Trophoblast cell (in vitro differentiated cells and primary cell): Measurements from ENCODE around the gene OSBPL3. TPM values are rescaled to one million over a fixed set of nuclear protein-coding genes. Genes with fewer than 3 reads are reported as not detected.

Experiments
- DNase-seq, 2 donors: peaks; one replicate each; pipeline ENCODE4 v3.0.0-alpha.2; 2016
- H2AFZ ChIP-seq: 2 replicates; pipeline ENCODE4 v1.6.1; 2013; ENCODE audit warnings: low read length, moderate library complexity, mild to moderate bottlenecking; ENCODE audit not compliant: insufficient read depth, poor library complexity
- H2AK5ac ChIP-seq: 2 replicates; pipeline ENCODE4 v1.6.1; 2013; ENCODE audit warnings: mild to moderate bottlenecking, low read length
- H2BK120ac ChIP-seq: 2 replicates; pipeline ENCODE4 v1.6.1; 2013; ENCODE audit warnings: low read length, mild to moderate bottlenecking, moderate library complexity; ENCODE audit not compliant: insufficient read depth, poor library complexity
- H2BK12ac ChIP-seq: 2 replicates; pipeline ENCODE4 v1.6.1; 2013; ENCODE audit warnings: mild to moderate bottlenecking, low read length, moderate library complexity
- H2BK5ac ChIP-seq: 2 replicates; pipeline ENCODE4 v1.6.1; 2013; ENCODE audit warnings: low read length, low read depth, moderate library complexity, mild to moderate bottlenecking; ENCODE audit not compliant: poor library complexity
- H3K14ac ChIP-seq: 2 replicates; pipeline ENCODE4 v1.6.1; 2013; ENCODE audit warnings: mild to moderate bottlenecking, low read length
- H3K18ac ChIP-seq: 2 replicates; pipeline ENCODE4 v1.6.1; 2013; ENCODE audit warnings: mild to moderate bottlenecking, low read length
- H3K23ac ChIP-seq: 2 replicates; pipeline ENCODE4 v1.6.1; 2013; ENCODE audit warnings: low read length
- H3K27ac ChIP-seq: 2 replicates; pipeline ENCODE4 v1.5.1; 2013; ENCODE audit warnings: low read depth, mild to moderate bottlenecking, inconsistent platforms, low read length, moderate library complexity
- H3K27me3 ChIP-seq: 2 replicates; pipeline ENCODE4 v1.6.1; 2013; ENCODE audit warnings: inconsistent platforms, mild to moderate bottlenecking, low read length, moderate library complexity; ENCODE audit not compliant: insufficient read depth
- H3K36me3 ChIP-seq, 2 experiments: 1 replicate in 1 of 2; 2 replicates in 1 of 2; pipeline ENCODE4 v1.6.1; 2013; ENCODE audit warnings: low read length in 2 of 2, mild to moderate bottlenecking in 2 of 2, moderate library complexity in 1 of 2; ENCODE audit not compliant: insufficient read depth in 2 of 2, control insufficient read depth in 1 of 2
- H3K4ac ChIP-seq: 2 replicates; pipeline ENCODE4 v1.6.1; 2013; ENCODE audit warnings: low read depth, mild to moderate bottlenecking, low read length, moderate library complexity
- H3K4me1 ChIP-seq, 2 experiments: 1 replicate in 1 of 2; 2 replicates in 1 of 2; pipeline ENCODE4 v1.6.1; 2013; ENCODE audit warnings: low read length in 2 of 2, mild to moderate bottlenecking in 2 of 2, moderate library complexity in 1 of 2; ENCODE audit not compliant: insufficient read depth in 2 of 2, control insufficient read depth in 1 of 2
- H3K4me2 ChIP-seq: 2 replicates; pipeline ENCODE4 v1.6.1; 2013; ENCODE audit warnings: inconsistent platforms, mild to moderate bottlenecking, low read length, moderate library complexity
- H3K4me3 ChIP-seq: 2 replicates; pipeline ENCODE4 v1.5.1; 2013; ENCODE audit warnings: mild to moderate bottlenecking, low read depth, low read length, inconsistent platforms
- H3K79me1 ChIP-seq: one replicate; pipeline ENCODE4 v1.6.1; 2013; ENCODE audit warnings: low read length
- H3K79me2 ChIP-seq: 2 replicates; pipeline ENCODE4 v1.6.1; 2013; ENCODE audit warnings: low read length, mild to moderate bottlenecking; ENCODE audit not compliant: control insufficient read depth, insufficient read depth, poor library complexity
- H3K9ac ChIP-seq: 2 replicates; pipeline ENCODE4 v1.6.1; 2013; ENCODE audit warnings: mild to moderate bottlenecking, low read length
- H3K9me3 ChIP-seq: 2 replicates; pipeline ENCODE4 v1.6.1; 2013; ENCODE audit warnings: low read depth, mild to moderate bottlenecking, control low read depth, inconsistent platforms, low read length; ENCODE audit not compliant: insufficient read depth
- H4K12ac ChIP-seq: 2 replicates; pipeline ENCODE4 v1.6.1; 2013; ENCODE audit warnings: low read depth, mild to moderate bottlenecking, low read length, moderate library complexity
- H4K8ac ChIP-seq: 2 replicates; pipeline ENCODE4 v1.6.1; 2013; ENCODE audit warnings: low read depth, mild to moderate bottlenecking, low read length, moderate library complexity
- H4K91ac ChIP-seq: one replicate; pipeline ENCODE4 v1.6.1; 2013; ENCODE audit warnings: low read depth, mild to moderate bottlenecking, low read length, moderate library complexity
- WGBS: extraction: QIAGEN DNeasy Blood & Tissue Kit; methylation state at CpG from one replicate; pipeline ENCODE4 v1.1.7; 2013; ENCODE audit warnings: missing lambda C conversion rate; ENCODE audit not compliant: insufficient read length, insufficient coverage; ENCODE audit errors: extremely low coverage; 5-methylcytosine and 5-hydroxymethylcytosine counted together
- polyA plus RNA-seq: library from polyadenylated mRNA; stranded (reverse); fragments of 200-250 nt; gene quantifications from 2 replicates; pipeline ENCODE4 v1.2.3, GENCODE V29; 2013

Gene OSBPL3, protein sequence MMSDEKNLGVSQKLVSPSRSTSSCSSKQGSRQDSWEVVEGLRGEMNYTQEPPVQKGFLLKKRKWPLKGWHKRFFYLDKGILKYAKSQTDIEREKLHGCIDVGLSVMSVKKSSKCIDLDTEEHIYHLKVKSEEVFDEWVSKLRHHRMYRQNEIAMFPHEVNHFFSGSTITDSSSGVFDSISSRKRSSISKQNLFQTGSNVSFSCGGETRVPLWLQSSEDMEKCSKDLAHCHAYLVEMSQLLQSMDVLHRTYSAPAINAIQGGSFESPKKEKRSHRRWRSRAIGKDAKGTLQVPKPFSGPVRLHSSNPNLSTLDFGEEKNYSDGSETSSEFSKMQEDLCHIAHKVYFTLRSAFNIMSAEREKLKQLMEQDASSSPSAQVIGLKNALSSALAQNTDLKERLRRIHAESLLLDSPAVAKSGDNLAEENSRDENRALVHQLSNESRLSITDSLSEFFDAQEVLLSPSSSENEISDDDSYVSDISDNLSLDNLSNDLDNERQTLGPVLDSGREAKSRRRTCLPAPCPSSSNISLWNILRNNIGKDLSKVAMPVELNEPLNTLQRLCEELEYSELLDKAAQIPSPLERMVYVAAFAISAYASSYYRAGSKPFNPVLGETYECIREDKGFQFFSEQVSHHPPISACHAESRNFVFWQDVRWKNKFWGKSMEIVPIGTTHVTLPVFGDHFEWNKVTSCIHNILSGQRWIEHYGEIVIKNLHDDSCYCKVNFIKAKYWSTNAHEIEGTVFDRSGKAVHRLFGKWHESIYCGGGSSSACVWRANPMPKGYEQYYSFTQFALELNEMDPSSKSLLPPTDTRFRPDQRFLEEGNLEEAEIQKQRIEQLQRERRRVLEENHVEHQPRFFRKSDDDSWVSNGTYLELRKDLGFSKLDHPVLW
- polyA plus RNA-seq, result 6.8 and 8.0 TPM in 2 replicates

GRCh38 chr7:24979863-24980533, at the start of gene OSBPL3:
OSBPL3 (minus strand) TSS chr7:24980178; CDS start chr7:24892472, 87,706 bp downstream.
- Histone ChIP-seq H3K27ac (peak within 1 kb of the TSS; percentile 59), H2AK5ac (no peak within 1 kb of the TSS), H2BK12ac (peak within 1 kb of the TSS; percentile 59), H3K14ac (peak within 1 kb of the TSS; percentile 91), H3K9ac (peak within 1 kb of the TSS; percentile 59), H2BK120ac (peak within 1 kb of the TSS; percentile 85), H3K4ac (peak within 1 kb of the TSS; percentile 37), H3K9me3 (no peaks in the 10 kb centered on the region), H3K4me2 (peak within 1 kb of the TSS; percentile 90), H3K79me2 (peaks cover 4% of the 10 kb centered on the region), H4K12ac (peak within 1 kb of the TSS; percentile 93), H3K36me3 (no peaks in the 10 kb centered on the region), H4K91ac (peak within 1 kb of the TSS; percentile 80), H2BK5ac (peak within 1 kb of the TSS; percentile 83), H2AFZ (peak within 1 kb of the TSS; percentile 73), H3K23ac (no peak within 1 kb of the TSS), H3K4me1 (peaks cover 8 to 15% of the 10 kb centered on the region in 2 experiments), H3K79me1 (peaks cover 11% of the 10 kb centered on the region), H3K4me3 (peak within 1 kb of the TSS; percentile 87), H3K27me3 (peaks cover 6% of the 10 kb centered on the region), H4K8ac (peak within 1 kb of the TSS; percentile 96), H3K18ac (peak within 1 kb of the TSS; percentile 72)
- peak; percentile 93 to 98 for DNase-seq
- no CpG with 5 or more reads among the region's 73 CpGs for WGBS

DNA sequence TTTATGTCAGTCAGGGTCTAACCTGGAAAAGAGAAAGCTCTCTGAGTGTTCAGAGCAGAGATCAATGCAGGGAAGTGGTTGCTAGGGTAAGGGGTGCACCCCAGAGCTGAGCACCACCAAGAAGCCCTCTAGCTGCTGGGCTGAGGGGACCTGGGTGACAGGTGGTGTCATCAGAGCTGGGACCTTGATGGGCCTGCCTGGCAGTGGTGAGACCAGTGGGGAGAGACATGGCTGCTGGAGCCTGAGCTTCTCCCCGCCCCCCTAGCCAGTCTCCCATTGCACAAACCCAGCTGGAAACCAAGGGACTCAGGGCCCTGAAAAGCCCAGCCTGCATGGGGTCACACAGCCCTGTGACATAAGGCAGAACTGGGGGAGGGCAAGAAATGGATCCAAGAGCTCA, 49.1 kb upstream of the OSBPL3 start:
- H3K18ac ChIP-seq, result no peak overlapping the region
- no peak overlapping the region for H4K12ac ChIP-seq
- no peak overlapping the region for H3K14ac ChIP-seq
- no peak overlapping the region for H4K91ac ChIP-seq
- peaks cover 2% of the 10 kb centered on the region for H3K79me1 ChIP-seq
- no peak overlapping the region for H2AK5ac ChIP-seq
- WGBS, result no CpG with 5 or more reads among the region's 1 CpG
- no peak overlapping the region for H3K4me2 ChIP-seq
- no peak overlapping the region for H2BK12ac ChIP-seq
- H4K8ac ChIP-seq, result no peak overlapping the region
- no peak overlapping the region for H2BK120ac ChIP-seq
- no peak overlapping the region for H3K4ac ChIP-seq
- no peak for DNase-seq
- H3K27me3 ChIP-seq, result no peaks in the 10 kb centered on the region
- peaks cover 9 to 12% of the 10 kb centered on the region in 2 experiments for H3K4me1 ChIP-seq
- H3K36me3 ChIP-seq, result no peaks in the 10 kb centered on the region
- no peaks in the 10 kb centered on the region for H3K79me2 ChIP-seq
- H3K9me3 ChIP-seq, result no peaks in the 10 kb centered on the region
- H3K4me3 ChIP-seq, result no peak overlapping the region
- H3K27ac ChIP-seq, result no peak overlapping the region
- H3K9ac ChIP-seq, result no peak overlapping the region
- no peak overlapping the region for H2AFZ ChIP-seq
- H3K23ac ChIP-seq, result no peak overlapping the region
- no peak overlapping the region for H2BK5ac ChIP-seq

- H3K18ac ChIP-seq, result no peak overlapping the region
- no peaks in the 10 kb centered on the region for H3K79me2 ChIP-seq
- H3K27ac ChIP-seq, result no peak overlapping the region
- H2BK120ac ChIP-seq, result no peak overlapping the region
- H4K12ac ChIP-seq, result no peak overlapping the region
- H3K23ac ChIP-seq, result no peak overlapping the region
- no peaks in the 10 kb centered on the region for H3K27me3 ChIP-seq
- no CpG with 5 or more reads among the region's 8 CpGs for WGBS
- H3K9me3 ChIP-seq, result no peaks in the 10 kb centered on the region
- no peak overlapping the region for H3K4me3 ChIP-seq
- no peak overlapping the region for H3K4me2 ChIP-seq
- peaks cover 9 to 11% of the 10 kb centered on the region in 2 experiments for H3K4me1 ChIP-seq
- H2BK12ac ChIP-seq, result no peak overlapping the region
- H2AFZ ChIP-seq, result no peak overlapping the region
- H3K36me3 ChIP-seq, result no peaks in the 10 kb centered on the region
- peaks cover 2% of the 10 kb centered on the region for H3K79me1 ChIP-seq
- no peak overlapping the region for H3K4ac ChIP-seq
- H2AK5ac ChIP-seq, result no peak overlapping the region
- DNase-seq, result peak; percentile 68 to 97
- no peak overlapping the region for H4K91ac ChIP-seq
- H3K14ac ChIP-seq, result no peak overlapping the region
- H3K9ac ChIP-seq, result no peak overlapping the region
- H2BK5ac ChIP-seq, result no peak overlapping the region
- H4K8ac ChIP-seq, result no peak overlapping the region
Measured at GRCh38 chr7:25028370-25029021, 48.5 kb upstream of the OSBPL3 start.

DNA sequence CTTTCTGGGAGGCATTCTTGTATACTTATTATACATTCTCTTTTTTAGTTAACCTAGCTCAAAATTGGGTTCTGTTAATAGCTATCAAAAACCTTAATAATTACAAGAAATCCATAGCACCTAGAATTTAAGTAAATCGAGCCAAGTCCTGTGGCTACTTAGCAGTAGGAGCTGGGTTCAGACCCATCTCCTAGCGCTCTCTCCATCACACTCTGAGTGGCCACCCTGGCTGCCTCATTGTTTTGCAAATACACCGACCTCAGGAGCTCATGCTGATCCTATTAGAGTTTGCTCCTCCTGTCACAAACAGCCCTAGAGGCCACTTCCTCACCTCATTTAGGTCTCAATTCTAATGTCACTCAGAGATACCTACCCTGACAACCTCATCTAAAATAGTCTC, 46.2 kb upstream of the OSBPL3 start:
- Histone ChIP-seq H2BK5ac (no peak overlapping the region), H2AFZ (no peak overlapping the region), H3K4me2 (no peak overlapping the region), H4K12ac (no peak overlapping the region), H2BK12ac (no peak overlapping the region), H3K27ac (no peak overlapping the region), H4K91ac (no peak overlapping the region), H3K79me1 (peaks cover 2% of the 10 kb centered on the region), H3K14ac (no peak overlapping the region), H3K9ac (no peak overlapping the region), H2AK5ac (no peak overlapping the region), H3K27me3 (no peaks in the 10 kb centered on the region), H3K18ac (no peak overlapping the region), H3K4me1 (peaks cover 9% of the 10 kb centered on the region in 2 experiments), H3K23ac (no peak overlapping the region), H3K36me3 (no peaks in the 10 kb centered on the region), H4K8ac (no peak overlapping the region), H3K4me3 (no peak overlapping the region), H3K79me2 (no peaks in the 10 kb centered on the region), H3K9me3 (no peaks in the 10 kb centered on the region), H2BK120ac (no peak overlapping the region), H3K4ac (no peak overlapping the region)
- WGBS, result no CpG with 5 or more reads among the region's 3 CpGs
- DNase-seq, result no peak
